Activated naive CD8-positive, alpha-beta T cell treated with anti-CD3 and anti-CD28 coated beads for 36 hours (primary cell): ENCODE data around the gene SLC6A19. TPM values are rescaled to one million over a fixed set of nuclear protein-coding genes. Genes with fewer than 3 reads are reported as not detected.

ENCODE experiments used
- DNase-seq: peaks from one replicate; pipeline ENCODE4 v3.0.0; 2021
- H3K27ac Mint-ChIP-seq: one replicate; pipeline ENCODE4 v1.8.0; 2022; ENCODE audit warnings: mild to moderate bottlenecking, moderate library complexity, mixed read lengths
- H3K27me3 Mint-ChIP-seq: one replicate; pipeline ENCODE4 v1.8.0; 2022; ENCODE audit warnings: mild to moderate bottlenecking, mixed read lengths
- H3K36me3 Mint-ChIP-seq: one replicate; pipeline ENCODE4 v1.8.0; 2021; ENCODE audit warnings: mild to moderate bottlenecking, mixed read lengths
- H3K4me1 Mint-ChIP-seq: one replicate; pipeline ENCODE4 v1.8.0; 2021; ENCODE audit warnings: mixed read lengths
- H3K4me3 Mint-ChIP-seq: one replicate; pipeline ENCODE4 v1.8.0; 2022; ENCODE audit warnings: mild to moderate bottlenecking, moderate library complexity, mixed read lengths
- H3K9me3 Mint-ChIP-seq: one replicate; pipeline ENCODE4 v1.8.0; 2022; ENCODE audit warnings: mixed read lengths
- total RNA-seq, 2 experiments: library from RNA; stranded (reverse); gene quantifications; one replicate each; pipeline ENCODE4 v1.2.3, GENCODE V29; 2021

SLC6A19 gene
- total RNA-seq, 2 experiments from 2014 or later, result not detected

DNA sequence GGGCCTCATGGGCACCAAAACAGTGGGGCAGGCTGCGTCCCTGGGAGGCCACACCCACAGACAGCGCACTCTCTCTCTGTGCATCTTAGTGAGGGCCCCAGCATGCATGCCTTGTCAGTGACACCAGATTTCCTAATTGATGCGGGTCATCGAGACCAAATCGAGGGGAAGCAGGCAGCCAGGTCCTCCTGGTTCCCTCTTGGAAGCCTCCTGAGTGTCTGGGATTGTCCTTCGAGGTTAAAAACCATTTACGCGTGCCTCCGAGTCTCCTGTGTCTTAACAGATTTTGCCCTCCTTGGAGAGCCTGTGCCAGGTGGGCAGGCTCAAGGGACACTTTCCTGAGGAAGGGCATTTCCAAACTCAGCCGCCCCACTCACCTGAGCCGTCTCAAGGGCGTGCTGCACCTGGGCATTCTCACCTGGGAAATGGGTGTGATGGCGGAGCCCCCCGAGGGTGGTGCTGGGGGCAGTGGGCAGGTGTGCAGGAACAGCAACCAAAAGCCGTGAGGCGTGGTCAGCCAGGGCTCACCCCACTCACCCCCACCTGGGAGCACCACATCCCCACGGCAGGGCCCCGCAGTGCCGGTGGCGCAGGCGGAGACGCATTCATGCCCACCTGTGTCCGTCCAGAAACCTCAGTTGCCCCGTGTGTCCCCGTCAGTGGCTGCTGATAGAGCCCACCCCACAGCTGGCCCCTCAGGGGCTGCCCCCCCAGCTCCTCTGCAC is 2.7 kb downstream of the SLC6A19 start:
- no peak overlapping the region for H3K27ac Mint-ChIP-seq
- peaks cover 6% of the 10 kb centered on the region for H3K27me3 Mint-ChIP-seq
- no peak for DNase-seq
- no peak overlapping the region for H3K4me3 Mint-ChIP-seq
- no peaks in the 10 kb centered on the region for H3K36me3 Mint-ChIP-seq
- no peaks in the 10 kb centered on the region for H3K9me3 Mint-ChIP-seq
- H3K4me1 Mint-ChIP-seq, result no peaks in the 10 kb centered on the region

DNA sequence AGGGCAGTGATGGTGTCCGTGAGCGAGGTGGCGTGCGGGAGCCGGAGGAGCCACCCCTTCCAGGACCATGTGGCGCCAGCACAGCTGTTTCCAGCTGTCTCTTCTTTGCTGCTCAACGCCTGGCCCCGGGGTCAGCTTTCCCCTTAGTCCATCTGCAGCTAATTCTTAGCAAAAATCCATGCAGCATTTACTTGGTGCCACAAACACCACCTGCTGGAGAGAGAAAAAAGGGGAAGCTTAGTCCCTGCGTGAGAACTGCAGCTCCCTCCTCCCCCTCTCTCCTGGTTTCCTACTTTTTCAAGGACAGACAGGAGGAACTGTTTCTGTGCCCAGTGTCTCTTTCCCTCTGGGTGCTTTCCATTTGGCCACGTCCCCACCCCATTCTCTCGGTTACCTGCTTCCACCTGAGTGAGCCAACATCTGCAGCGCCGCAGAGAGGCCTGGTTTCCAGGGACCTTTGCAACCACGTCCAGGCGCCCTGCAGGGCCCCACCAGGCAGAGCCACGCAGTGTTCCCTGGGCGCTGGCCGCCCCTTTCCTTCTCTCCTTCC is 3.4 kb downstream of the SLC6A19 start:
- Mint-ChIP-seq H3K36me3 (no peaks in the 10 kb centered on the region), H3K9me3 (no peaks in the 10 kb centered on the region), H3K27me3 (peaks cover 6% of the 10 kb centered on the region), H3K4me1 (no peaks in the 10 kb centered on the region), H3K4me3 (no peak overlapping the region), H3K27ac (no peak overlapping the region)
- no peak for DNase-seq

DNA sequence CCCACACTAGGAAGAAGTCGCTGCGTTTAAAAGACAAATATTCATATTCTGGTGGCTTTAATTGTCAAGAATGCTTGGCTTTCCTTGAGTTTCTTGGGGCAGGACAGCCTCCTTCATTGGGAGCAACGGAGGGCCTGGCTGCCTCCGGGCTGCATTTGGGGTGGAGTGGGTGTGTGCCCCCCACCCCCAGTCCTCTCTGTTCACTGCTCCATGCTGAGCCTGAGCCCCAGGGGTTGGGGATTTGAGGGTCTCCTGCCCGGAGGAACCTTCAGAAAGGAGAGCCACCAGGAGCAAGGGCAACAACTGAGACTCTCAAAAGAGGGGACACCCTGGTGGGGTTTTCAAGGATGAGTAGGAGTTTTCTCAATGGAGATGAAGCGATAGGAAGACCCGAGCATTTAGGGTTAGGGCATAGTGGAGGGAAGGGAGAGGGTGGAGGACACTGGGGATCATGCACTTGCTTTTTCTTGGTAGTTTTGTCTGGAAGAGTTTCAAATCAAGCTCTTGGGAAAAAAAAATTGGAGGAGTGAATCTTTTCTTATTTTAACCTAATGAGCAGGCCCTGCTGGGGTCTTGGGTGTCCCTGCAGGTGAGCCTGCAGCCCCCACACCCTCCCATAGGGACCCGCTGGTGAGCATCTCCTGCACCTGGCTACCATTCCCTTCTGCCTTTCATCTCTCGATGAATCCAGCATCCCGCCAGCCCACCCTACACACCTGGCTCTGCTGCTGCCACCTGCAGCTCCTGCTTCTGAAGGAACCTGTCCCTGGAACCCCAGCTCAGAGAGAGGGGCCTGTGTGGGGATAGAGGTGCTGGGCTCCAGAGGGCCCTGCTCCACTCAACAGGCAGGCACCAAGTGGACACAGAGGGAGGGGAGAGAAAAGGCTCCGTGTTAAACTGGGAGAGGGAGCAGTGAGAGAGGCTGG is 4.1 kb downstream of the SLC6A19 start:
- Mint-ChIP-seq H3K9me3 (no peaks in the 10 kb centered on the region), H3K4me1 (no peaks in the 10 kb centered on the region), H3K27me3 (peaks cover 6% of the 10 kb centered on the region), H3K36me3 (no peaks in the 10 kb centered on the region), H3K4me3 (no peak overlapping the region), H3K27ac (no peak overlapping the region)
- DNase-seq, result no peak

DNA sequence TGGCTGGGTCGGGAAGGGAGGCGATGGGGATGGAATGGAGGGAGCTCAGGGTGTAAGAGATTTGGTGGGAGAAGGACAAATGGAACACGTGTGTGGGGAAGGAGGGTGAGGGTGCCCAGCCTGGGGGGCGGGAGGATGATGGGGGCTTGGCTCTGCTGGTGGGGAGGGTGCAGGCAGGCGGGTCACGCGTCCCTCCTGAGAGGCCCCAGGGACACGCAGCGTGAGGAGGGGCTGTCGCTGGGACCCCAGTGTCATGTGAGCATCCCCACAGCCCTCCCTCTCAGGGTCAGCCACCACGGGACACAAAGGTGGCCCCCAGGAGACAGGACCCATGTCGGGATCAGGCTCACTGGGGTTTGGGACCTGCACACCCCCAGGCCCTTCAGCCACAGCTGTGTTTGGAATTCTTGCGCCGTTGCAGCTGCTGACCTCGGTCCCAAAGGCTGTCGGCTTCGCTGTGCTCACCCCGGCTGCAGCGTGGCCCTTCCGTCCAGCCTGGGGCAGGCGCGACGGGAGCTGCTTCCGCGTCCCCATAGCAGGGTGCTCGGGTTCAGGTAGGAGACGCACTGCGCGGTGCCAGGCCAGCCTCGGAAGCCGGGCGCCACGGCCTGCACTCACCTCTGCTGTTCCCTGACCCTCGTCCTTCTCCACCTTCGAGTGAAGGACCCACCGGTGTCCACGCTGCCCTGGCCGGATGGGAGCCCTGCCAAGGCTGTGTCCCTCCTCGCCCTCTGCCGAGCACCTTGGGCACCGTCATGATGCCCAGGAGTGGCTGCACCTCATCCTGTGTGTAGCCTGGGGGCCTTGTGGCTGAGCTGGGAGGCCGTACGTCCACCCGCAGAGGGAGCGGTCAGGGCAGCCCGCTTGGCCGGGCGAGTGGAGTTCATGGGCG is 5.4 kb downstream of the SLC6A19 start:
- no peak overlapping the region for H3K27ac Mint-ChIP-seq
- H3K36me3 Mint-ChIP-seq, result no peaks in the 10 kb centered on the region

DNA sequence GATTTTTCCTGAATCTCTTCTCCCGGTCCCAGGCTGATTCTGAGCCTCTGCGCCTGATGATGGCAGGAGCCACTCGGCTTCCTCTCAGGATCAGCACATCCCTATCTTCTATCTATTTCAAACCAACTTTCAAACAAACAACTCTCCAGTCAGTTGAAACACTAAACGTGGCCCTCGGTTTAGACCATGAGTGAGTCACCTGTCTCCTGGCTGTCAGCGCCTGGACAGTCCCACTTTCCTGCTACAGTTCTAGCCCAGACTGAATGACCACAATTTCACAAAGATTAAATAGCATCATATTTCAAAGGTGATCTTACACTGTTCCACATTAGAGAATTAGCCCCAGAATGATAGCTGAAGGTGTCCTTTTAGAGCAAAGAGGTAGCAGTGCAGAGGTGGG is 6.2 kb downstream of the SLC6A19 start:
- H3K4me1 Mint-ChIP-seq, result no peaks in the 10 kb centered on the region
- no peaks in the 10 kb centered on the region for H3K36me3 Mint-ChIP-seq
- peaks cover 6% of the 10 kb centered on the region for H3K27me3 Mint-ChIP-seq

More for the DNA sequence above, 5.4 kb downstream of the SLC6A19 start:
- H3K4me3 Mint-ChIP-seq, result no peak overlapping the region
- H3K9me3 Mint-ChIP-seq, result no peaks in the 10 kb centered on the region
- H3K27me3 Mint-ChIP-seq, result peaks cover 6% of the 10 kb centered on the region
- DNase-seq, result no peak
- H3K4me1 Mint-ChIP-seq, result no peaks in the 10 kb centered on the region

DNA sequence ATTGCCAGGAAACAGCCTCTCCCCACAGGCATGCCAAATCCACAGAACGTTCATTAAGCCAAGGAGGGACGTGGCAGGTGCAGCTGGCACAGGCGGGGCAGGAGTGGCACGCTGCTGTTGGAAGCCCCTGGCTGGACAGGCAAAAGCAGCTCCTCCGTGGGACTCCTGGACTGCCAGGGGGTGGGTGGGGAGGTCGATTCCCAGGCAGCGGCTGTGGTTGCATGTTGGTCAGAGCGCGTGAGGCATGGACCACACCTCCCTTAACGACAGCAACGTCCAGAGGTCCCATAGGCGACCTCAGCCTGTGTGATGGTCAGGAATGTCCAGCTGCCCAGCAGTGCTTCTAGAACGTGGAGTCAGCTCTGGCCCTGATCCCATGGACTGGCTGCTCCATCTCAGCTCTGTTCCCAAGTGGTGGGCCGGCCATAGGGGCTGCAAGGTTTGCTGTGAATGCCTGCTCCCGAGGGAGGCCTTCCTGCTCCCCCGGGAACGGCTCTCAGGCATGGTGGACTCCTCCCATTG is 6.9 kb downstream of the SLC6A19 start:
- H3K27me3 Mint-ChIP-seq, result peaks cover 6% of the 10 kb centered on the region
- H3K4me3 Mint-ChIP-seq, result no peak overlapping the region
- DNase-seq, result no peak
- no peaks in the 10 kb centered on the region for H3K4me1 Mint-ChIP-seq
- no peaks in the 10 kb centered on the region for H3K9me3 Mint-ChIP-seq
- no peaks in the 10 kb centered on the region for H3K36me3 Mint-ChIP-seq
- H3K27ac Mint-ChIP-seq, result no peak overlapping the region

More for the DNA sequence above, 6.2 kb downstream of the SLC6A19 start:
- DNase-seq, result no peak
- Mint-ChIP-seq H3K27ac (no peak overlapping the region), H3K9me3 (no peaks in the 10 kb centered on the region), H3K4me3 (no peak overlapping the region)

DNA sequence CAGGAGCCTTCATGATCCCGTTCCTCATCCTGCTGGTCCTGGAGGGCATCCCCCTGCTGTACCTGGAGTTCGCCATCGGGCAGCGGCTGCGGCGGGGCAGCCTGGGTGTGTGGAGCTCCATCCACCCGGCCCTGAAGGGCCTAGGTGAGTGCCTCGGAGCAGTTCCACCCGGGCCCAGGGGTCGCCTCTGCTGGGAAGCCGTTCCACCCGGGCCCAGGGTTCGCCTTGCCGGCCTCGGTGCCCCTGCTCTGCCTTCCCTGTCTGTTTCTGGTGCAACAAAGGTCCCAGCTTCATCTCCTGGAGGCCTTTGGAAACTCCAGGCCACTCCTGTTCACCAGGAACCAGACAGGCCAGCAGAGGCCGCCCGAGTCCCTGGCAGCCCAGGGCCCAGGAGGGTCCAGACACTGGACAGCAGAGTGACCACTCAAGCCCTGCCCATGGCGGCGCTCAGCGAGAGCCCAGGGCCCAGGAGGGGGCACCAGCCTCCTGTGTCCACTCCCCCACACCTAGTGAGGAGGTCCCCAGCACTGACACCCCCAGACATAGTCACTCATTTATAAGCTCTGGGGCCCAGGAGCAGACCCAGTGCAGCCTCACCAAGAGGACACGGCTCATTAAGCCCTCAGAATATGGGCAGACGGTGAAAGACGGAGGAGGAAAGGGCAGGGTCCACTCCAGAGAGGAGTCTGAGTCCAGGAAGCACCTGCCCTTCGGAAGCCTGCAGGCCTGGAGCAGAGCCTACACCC is 7.5 kb downstream of the SLC6A19 start:
- Mint-ChIP-seq H3K36me3 (no peaks in the 10 kb centered on the region), H3K4me1 (no peaks in the 10 kb centered on the region), H3K4me3 (no peak overlapping the region), H3K9me3 (no peaks in the 10 kb centered on the region), H3K27ac (no peak overlapping the region), H3K27me3 (peaks cover 6% of the 10 kb centered on the region)
- no peak for DNase-seq

DNA sequence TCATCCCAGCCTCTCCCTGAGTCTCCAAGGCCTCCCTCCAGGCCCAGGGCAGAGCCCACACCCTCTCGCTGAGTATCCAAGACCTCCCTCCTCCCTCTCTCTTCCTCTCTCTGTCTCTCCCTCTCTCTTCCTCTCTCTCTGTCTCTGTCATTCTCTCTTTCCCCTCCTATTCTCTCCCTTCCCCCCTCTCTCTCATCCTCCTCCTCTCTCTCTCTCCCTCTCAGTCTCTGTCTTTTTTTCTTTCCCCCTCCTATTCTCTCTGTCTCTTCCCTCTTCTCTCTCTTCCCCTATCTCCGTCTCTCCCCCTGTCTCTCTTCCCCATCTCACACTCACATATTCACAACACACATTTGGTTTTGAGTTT is 8.1 kb downstream of the SLC6A19 start:
- H3K9me3 Mint-ChIP-seq, result no peaks in the 10 kb centered on the region
- peaks cover 6% of the 10 kb centered on the region for H3K27me3 Mint-ChIP-seq
- no peaks in the 10 kb centered on the region for H3K4me1 Mint-ChIP-seq
- no peak overlapping the region for H3K27ac Mint-ChIP-seq
- no peak overlapping the region for H3K4me3 Mint-ChIP-seq
- DNase-seq, result no peak
- no peaks in the 10 kb centered on the region for H3K36me3 Mint-ChIP-seq

DNA sequence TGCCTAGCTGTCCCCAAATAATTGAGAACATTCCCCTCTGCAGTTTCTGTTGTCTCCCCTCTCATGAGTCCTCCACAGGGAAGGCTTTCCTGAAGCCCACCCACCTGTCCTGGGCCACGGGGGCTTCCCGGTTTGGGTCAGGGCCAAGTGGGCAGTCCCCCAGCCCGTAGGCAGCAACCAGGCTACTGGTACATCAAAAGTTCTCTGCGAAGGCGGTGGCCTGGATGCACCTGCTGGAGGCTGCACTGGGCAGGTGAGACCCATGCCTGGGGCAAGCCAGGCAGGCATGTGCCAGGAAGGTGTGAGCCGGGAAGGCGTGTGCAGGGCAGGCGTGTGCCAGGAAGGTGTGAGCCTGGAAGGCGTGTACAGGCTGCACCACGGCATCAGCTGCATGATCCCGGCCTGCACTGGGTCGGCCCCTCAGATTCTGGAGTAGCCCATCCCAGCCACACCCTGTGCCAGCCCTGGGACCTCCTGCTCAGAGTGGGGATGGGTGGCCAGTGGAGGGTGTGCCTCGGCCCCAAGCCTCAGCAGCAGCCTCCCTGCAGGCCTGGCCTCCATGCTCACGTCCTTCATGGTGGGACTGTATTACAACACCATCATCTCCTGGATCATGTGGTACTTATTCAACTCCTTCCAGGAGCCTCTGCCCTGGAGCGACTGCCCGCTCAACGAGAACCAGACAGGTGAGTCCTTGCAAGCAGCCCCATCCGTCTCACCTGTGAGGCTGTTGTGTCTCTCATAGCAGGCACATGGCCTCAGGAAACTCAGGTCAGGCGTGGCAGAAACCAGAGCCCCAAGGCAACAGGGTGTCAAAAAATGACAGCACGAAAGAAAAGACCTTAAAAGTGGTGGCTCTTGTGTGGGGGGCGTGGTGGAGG is 8.7 kb downstream of the SLC6A19 start:
- H3K9me3 Mint-ChIP-seq, result no peaks in the 10 kb centered on the region
- no peaks in the 10 kb centered on the region for H3K4me1 Mint-ChIP-seq

DNA sequence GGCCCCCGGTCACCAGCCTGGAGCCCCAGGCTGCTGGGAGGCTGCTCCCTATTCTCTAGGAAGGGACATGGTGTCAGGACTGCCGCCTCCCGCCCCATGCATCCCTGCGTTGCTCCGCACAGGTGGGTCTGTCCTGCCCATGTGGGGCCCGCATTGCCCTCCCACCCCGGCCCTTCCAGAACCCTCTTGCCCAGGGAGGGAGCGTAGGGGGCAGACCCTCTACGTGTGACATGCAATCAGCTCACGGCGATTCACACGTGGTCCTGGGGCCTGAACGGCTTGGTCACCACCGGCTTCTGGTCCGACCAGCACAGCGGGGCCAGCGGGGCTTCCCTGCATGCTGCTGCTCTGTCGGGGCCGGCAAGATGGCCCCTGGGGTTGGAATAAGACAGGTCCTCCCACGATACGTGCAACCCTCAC is 9.4 kb downstream of the SLC6A19 start:
- H3K27ac Mint-ChIP-seq, result no peak overlapping the region
- no peak overlapping the region for H3K4me3 Mint-ChIP-seq
- no peaks in the 10 kb centered on the region for H3K9me3 Mint-ChIP-seq
- no peaks in the 10 kb centered on the region for H3K36me3 Mint-ChIP-seq
- H3K4me1 Mint-ChIP-seq, result no peaks in the 10 kb centered on the region
- no peak for DNase-seq
- no peaks in the 10 kb centered on the region for H3K27me3 Mint-ChIP-seq

More for the DNA sequence above, 8.7 kb downstream of the SLC6A19 start:
- H3K36me3 Mint-ChIP-seq, result no peaks in the 10 kb centered on the region
- peaks cover 6% of the 10 kb centered on the region for H3K27me3 Mint-ChIP-seq
- no peak overlapping the region for H3K4me3 Mint-ChIP-seq
- DNase-seq, result no peak
- no peak overlapping the region for H3K27ac Mint-ChIP-seq

DNA sequence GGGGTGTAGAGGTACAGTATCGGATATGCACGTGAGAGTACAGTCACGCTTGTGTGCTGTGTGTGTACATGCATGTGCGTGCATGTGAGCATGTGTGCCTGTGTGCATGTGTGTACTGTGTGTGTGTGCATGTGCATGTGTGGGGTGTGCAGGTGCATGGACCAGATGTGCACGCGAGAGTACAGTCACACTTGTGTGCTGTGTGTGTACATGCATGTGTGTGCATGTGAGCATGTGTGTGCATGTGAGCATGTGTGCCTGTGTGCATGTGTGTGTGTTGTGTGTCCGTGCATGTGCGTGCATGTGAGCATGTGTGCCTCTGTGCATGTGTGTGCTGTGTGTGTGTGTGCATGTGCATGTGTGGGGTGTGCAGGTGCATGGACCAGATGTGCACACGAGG is 10.3 kb downstream of the SLC6A19 start:
- H3K27ac Mint-ChIP-seq, result no peak overlapping the region
- H3K36me3 Mint-ChIP-seq, result no peaks in the 10 kb centered on the region
- no peaks in the 10 kb centered on the region for H3K9me3 Mint-ChIP-seq
- no peaks in the 10 kb centered on the region for H3K4me1 Mint-ChIP-seq
- H3K27me3 Mint-ChIP-seq, result no peaks in the 10 kb centered on the region
- no peak overlapping the region for H3K4me3 Mint-ChIP-seq
- DNase-seq, result no peak

DNA sequence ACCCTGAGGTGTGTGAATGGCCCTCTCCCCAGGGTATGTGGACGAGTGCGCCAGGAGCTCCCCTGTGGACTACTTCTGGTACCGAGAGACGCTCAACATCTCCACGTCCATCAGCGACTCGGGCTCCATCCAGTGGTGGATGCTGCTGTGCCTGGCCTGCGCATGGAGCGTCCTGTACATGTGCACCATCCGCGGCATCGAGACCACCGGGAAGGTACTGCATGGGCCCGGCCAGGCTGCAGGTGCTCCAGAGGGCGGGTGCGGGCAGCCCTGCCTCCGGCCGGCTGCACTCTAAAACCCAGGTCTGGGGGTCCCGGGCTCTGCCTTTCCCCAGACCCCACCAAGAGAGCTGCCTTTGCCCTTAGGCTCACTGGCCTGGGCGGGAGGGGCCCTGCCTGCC is 10.9 kb downstream of the SLC6A19 start:
- Mint-ChIP-seq H3K36me3 (no peaks in the 10 kb centered on the region), H3K4me3 (no peak overlapping the region), H3K9me3 (no peaks in the 10 kb centered on the region), H3K27ac (no peak overlapping the region), H3K27me3 (no peaks in the 10 kb centered on the region), H3K4me1 (no peaks in the 10 kb centered on the region)
- DNase-seq, result no peak

DNA sequence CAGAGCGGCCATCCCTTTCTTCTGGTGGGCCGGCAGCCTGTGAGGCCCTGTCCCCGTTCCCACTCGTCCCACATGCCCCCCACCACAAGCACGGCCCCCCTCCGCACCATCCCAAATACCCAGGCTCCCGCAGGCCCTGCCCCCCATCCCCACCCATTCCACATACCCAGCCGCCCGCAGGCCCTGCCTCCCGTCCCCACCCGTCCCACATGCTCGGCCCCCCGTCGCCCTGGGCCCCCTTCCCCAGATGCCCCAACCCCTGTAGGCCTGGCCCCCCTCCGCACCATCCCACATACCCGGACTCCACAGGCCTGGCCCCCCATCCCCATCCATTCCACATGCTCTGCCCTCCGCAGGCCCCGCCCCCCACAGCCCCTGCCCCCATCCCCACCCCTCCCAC is 11.5 kb downstream of the SLC6A19 start:
- Mint-ChIP-seq H3K27ac (no peak overlapping the region), H3K9me3 (no peaks in the 10 kb centered on the region), H3K27me3 (no peaks in the 10 kb centered on the region), H3K4me3 (no peak overlapping the region), H3K36me3 (no peaks in the 10 kb centered on the region), H3K4me1 (peaks cover 3% of the 10 kb centered on the region)
- no peak for DNase-seq
